NCI-H146 (cell line): ENCODE data around the gene KAT5.
"Not testable (repeated sequence)": the region's sequence is repeated elsewhere in the genome, so short reads cannot be mapped to it uniquely, and the experiment has no call there.

ENCODE experiments used
- DNase-seq: peaks from one replicate; lab custom pipeline; 2025; lab: John Stamatoyannopoulos, UW

Gene KAT5

DNA sequence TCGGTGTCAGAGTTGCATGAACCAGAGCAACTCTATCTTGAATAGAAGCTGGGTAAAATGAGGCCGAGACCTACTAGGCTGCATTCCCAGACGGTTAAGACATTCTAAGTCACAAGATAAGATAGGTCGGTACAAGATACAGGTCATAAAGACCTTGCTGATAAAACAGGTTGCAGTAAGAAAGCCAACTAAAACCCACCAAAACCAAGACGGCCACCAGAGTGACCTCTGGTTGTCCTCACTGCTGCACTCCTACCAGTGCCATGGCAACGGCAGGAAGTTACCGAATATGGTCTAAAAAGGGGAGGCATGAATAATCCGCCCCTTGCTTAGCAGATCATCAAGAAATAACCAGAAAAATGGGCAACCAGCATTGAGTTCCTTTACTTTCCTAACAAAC is 2.4 kb upstream of the KAT5 start:
- DNase-seq: no peak

DNA sequence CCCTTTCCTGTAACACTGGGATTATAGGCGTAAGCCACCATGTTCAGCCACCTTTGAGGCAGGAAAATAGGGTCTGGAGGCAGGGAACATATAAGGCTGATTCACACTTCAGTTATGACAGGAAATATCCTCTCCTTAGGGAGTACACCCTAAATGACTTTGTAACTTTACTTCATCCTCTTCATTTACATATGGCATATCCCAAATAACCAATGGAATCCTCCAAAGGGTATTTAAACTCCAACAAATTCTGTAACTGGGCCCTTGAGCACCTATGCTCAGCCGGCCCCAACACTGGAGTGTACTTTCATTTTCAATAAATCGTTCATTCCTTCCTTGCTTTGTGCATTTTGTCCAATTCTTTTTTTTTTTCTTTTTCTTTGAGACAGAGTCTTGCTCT is 1.6 kb upstream of the KAT5 start:
- no peak for DNase-seq

DNA sequence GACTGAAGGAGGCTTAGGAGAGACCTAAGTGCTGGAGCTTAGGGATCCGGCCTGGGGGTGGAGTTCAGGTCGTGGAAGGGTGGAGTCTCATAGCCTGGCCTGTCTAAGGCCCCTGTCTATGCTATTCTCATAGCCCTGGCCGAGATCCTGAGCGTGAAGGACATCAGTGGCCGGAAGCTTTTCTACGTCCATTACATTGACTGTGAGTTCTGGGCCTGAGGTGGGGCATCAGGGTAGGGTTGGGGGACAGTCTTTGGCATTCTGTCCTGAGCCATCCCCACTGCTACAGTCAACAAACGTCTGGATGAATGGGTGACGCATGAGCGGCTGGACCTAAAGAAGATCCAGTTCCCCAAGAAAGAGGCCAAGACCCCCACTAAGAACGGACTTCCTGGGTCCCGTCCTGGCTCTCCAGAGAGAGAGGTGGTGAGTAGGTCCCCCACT is 603 bp downstream of the KAT5 start:
- no peak for DNase-seq

DNA sequence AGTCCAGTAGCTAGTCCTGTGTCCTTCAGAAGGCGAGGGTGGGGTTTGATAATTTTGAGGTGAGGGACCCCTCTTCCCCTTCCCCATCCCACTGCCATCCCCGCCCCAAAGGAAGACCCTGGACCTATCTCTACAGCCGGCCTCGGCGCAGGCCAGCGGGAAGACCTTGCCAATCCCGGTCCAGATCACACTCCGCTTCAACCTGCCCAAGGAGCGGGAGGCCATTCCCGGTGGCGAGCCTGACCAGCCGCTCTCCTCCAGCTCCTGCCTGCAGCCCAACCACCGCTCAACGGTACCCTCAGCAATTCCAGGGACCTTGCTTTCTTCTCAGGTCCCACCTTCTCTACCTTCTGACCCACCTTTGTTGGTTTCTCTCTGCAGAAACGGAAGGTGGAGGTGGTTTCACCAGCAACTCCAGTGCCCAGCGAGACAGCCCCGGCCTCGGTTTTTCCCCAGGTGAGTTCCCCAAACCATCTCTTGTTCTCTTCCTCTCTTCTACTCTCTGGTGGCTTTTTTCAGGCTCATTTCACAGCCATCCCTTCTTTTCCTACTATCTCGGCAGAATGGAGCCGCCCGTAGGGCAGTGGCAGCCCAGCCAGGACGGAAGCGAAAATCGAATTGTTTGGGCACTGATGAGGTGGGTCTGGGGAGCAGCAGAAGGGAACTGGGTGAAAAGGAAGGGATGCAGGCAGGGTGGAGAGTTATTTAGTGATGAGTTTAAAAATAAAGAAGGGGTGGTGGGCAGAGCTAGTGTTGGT is 1.3 kb downstream of the KAT5 start:
- no peak for DNase-seq

DNA sequence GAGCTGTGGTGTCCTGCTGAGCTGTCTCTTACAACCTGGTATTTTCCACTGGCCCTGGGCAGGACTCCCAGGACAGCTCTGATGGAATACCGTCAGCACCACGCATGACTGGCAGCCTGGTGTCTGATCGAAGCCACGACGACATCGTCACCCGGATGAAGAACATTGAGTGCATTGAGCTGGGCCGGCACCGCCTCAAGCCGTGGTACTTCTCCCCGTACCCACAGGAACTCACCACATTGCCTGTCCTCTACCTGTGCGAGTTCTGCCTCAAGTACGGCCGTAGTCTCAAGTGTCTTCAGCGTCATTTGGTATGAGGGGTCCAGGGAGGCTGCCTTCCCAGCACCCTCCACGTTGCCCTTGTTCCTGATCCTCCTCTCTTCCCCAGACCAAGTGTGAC is 2.4 kb downstream of the KAT5 start:
- DNase-seq: no peak

DNA sequence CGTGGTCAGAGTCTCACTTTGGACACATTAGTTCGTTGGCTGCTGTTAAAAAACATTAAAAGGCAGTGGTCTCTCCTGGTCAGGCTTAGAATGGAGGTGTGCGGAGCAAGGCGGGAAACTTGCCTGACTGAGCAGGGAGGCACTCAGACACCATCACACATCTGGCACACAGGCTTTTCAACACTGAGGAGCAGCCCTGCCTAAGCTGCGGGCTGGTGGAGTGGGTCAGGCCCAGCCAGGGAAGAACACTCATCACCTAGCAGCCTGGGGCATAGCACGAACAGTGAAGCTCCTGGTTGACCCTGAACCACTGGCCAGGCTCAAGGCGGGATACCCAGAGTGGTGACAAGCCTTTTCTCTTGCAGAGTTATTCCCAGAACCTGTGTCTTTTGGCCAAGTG is 4.2 kb downstream of the KAT5 start:
- DNase-seq: no peak

DNA sequence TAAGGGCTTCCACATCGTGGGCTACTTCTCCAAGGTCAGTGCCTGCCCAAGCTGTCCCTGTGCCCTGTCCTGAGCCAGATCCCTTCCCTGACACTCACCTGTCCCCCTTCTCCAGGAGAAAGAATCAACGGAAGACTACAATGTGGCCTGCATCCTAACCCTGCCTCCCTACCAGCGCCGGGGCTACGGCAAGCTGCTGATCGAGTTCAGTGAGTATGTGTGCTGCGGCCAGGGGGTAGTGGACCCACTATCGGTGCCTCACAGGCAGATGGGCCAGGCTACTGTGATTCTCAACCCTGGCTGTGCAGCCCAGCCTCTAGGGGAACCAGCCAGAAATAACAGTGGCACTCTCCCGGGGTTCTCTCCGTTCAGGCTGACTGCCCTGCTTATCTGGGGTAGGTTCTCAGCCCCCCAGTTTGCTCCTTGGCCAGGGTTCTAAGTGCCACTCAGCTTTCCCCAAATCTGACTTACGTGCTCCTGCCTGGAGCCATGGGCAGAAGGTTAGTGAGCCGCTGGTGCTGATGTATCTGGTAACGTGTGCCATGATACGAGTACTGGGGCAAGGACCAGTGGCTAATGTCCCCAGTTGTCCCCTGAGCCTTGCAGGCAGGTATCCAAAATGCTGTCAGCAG is 4.8 kb downstream of the KAT5 start:
- DNase-seq: no peak

DNA sequence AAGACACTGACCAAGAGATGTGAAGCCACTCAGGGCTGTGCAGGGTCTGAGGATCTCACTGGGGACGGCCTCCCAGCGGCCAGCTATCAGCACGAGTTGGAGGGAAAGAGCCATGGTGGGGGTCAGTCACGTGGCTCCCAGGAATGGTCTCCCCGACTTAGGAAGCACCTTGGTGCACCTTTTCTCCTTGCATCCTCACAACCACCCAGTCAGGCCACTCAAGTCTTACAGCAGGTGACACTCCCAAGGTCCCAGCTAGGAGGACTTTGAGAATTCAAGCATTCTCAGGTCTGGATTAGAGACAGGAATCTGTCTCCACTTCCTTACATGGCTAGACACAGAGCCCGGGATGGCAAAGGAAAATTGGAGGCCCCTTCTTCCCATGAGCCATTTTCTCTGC is 5.9 kb downstream of the KAT5 start:
- DNase-seq: no peak

DNA sequence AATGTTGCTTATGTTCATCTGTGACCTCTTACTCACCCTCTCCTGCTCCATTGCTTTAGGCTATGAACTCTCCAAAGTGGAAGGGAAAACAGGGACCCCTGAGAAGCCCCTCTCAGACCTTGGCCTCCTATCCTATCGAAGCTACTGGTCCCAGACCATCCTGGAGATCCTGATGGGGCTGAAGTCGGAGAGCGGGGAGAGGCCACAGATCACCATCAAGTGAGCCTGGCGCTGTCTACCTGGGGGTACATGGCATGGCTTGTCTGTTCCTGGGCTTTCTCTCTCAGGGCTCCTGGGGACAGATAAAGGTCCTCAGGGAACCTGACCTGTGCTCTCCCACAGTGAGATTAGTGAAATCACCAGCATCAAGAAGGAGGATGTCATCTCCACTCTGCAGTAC is 6.5 kb downstream of the KAT5 start:
- DNase-seq: no peak

DNA sequence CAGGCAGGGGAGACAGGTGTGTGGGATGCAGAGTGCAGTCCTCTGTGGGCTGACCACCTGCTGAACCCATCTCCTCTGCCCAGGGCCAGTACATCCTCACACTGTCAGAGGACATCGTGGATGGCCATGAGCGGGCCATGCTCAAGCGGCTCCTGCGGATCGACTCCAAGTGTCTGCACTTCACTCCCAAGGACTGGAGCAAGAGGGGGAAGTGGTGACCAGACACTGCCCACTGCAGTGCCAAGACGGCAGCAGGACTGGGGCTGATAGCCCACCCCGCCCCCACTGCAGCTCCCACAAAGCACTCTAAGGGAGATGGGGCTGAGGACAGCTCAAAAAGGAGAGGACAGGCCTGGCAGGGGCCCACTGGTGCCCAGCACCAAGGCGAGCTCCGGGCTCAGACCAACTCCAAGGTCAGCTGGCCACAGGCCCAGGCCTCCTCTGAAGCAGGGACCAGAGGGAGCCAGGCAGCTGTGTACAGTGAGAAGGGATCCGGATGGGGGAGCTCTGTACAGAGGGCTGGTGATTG is 7.0 kb downstream of the KAT5 start:
- DNase-seq: no peak

DNA sequence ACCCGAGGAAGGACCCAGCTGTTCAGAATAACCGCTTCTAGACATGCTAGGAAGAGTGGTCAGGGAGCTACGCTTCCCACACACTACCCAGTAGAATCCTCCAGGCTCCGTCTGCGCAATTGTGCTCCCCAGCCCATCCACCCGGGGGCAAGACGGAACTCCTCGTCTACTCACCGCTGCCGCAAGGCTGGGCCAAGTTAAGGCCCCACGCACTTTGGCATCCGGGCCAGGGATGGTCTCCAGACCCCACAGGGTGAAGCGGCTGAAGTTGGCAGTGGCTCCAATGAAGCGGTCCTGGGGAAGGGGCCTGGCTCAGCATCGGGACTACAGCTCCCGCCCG is 7.8 kb downstream of the KAT5 start:
- no peak for DNase-seq

DNA sequence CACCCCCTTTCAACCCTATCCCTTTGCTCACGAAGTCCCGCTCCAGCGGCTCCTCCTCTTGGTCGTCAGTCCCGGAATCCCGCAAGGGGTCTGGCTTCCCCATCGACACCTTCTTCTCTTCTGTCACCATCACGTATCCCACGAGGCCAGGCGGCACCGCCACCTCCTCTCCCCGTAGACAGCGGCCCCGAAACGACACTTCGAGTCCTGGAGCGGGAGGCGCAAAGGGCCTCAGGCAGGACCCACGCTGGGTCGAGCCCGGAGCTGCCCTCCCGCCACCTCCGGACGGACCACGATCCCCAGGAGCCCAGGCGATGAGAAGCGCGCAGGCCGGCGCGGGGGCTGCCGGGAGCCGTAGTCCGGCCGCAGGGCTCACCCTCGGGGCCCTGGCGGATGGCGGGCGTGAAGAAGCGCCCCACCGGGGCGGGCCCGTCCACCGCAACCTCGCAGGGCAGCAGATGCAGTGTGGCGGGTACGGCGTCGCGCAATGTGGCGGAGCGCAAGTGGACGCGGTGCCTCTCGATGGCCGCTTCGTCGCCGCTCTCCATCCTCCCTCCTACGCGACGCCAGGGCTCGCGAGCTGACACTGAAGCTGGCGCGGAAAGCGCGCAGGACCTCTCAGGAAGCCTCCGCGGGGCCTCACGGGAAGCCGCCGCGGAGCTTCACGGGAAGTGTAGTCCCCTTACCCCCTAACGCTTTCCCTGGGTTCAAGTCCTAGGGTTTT is 8.3 kb downstream of the KAT5 start, which contains the start of gene RNASEH2C:
TSS of gene RNASEH2C (minus strand) at position 588 of the 724 bp plus-strand sequence. CDS start at position 548, 40 bp downstream.
- peak; percentile 81 for DNase-seq

DNA sequence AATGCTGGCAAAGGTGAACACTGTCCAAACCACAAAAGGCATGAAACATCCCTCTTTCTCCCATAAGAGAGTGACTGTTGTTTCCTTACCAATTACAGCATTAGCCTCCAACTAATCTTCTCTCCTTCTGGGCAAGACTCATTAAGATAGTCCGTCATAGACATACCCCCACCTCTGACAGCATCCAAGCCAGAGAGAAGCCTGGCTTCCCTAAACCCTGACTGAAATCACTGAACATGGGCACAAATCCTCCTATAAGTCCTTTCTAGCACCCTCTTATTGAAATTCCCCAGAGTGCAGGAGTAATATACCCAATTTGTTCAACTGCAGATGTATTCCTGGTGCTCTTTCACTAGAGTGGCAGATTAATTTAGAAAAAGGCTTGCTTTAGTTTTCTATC is 10.2 kb downstream of the KAT5 start:
- no peak for DNase-seq

DNA sequence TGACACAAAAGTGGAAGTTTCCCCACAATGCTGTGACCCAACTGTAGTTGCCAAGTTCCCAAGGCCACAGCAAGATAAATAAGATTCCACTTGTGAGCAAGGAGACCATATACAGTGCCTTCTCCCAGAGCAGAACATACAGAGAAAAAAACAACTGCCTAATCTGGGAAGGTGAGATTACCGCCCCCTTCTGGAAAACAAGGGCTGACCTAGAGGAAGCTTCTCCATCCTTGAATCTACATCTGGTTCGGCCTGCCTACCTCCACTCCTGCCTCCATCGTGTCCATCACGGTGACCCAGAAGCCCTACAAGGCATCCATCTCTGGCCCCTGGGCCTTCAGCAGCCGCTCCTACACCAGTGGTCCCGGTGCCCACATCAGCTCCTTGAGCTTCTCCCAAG is 14.6 kb downstream of the KAT5 start:
- no peak for DNase-seq

DNA sequence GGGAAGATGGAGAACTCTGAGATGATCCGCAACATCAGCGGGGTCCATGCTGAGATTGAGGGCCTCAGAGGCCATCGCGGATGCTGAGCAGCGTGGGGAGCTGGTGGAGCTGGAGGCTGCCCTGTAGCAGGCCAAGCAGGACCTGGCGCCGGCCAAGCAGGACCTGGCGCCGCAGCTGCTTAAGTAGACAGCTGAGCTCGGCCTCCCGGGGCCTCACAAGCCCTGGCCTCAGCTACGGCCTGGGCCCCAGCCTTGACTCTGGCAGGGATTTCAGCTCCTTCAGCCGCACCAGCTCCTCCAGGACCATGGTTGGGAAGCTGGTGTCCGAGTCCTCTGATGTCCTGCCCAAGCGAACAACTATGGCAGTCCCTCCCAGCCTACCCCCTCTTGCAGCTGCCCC is 15.8 kb downstream of the KAT5 start:
- DNase-seq: no peak

DNA sequence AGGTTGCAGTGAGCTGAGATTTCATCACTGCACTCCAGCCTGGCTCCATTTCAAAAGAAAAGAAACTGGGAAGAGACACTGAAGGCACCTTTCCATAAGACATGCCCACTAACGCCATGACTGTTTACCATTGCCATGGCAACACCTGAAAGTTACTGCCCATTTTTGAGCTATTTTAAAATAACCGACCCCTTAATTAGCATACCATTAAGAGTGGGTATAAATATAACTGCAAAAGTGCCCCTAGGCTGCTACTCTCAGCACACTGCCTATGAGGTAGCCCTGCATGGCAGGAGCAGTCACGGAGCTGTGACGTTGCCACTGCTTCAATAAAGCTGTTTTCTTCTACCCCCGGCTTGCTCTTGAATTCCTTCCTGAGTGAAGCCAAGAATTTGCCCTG is 18.4 kb downstream of the KAT5 start:
- no peak for DNase-seq

DNA sequence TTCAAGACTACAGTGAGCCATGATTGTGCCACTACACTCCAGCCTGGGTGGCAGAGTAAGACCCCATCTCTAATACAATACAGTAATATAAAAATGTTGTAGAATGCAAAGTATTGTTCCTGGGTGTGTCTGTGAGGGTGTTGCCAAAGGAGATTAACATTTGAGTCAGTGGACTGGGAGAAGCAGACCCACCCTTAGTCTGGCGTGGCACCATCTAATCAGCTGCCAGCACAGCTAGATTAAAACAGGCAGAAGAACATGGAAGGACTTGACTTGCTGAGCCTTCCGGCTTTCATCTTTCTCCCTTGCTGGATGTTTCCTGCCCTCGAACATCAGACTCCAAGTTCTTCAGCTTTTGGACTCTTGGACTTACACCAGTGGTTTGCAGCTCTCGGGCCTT is 23.1 kb downstream of the KAT5 start:
- not testable (repeated sequence) for DNase-seq

DNA sequence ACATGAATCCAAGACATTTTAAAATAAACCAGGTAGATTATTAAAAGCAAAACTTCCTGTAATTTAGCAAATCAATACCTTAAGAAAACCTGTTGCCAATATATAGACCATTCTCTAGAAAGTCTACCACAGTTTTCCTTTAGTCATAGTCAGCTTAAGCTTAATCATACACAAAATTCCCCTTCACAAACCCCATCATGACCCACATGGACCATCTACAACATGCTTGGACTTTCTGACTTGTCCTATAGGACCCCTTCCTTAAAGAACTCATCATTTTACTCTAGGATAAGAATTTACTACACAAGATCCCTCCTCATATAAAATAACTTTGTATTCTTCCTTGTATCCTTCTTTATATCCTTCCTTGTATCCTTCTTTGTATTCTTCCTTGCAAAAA is 24.8 kb downstream of the KAT5 start:
- no peak for DNase-seq

DNA sequence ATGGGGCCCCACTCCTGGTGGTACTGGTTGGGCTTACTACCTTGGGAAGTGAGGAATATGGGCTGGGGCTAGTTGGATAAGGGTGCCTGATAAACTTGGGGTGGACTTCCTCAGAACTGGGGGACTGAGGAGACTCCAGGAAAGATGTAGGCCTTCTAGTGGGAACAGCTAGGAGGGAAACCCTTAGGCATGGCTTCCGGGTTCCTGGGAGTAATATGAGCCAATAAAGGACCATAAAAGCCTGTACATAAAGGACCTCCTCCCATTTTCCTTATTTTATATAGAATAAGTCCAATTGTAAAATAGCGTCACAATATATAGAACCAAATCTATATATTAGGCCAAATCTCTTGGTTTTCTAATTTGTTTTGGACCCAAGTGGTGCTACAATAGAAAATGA is 27.0 kb downstream of the KAT5 start:
- no peak for DNase-seq

DNA sequence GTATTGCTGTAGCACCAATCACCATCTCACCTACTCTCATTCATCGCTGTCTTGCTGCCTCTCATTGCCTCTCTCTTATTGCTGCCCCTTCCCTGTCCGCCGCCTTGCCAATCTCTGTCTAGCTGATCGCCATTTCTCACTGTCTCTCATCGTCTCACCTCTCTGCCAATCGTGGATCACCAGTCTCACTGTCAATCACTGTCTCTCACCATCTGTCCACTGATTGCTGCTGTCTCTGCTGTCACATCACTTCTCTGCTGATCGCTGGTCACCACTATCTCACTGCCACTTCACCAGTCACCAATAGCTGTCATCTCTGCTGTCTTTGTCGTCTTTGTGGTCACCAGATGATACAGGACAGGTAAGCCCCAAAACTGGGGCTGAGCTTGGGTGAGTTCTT is 29.1 kb downstream of the KAT5 start:
- no peak for DNase-seq

DNA sequence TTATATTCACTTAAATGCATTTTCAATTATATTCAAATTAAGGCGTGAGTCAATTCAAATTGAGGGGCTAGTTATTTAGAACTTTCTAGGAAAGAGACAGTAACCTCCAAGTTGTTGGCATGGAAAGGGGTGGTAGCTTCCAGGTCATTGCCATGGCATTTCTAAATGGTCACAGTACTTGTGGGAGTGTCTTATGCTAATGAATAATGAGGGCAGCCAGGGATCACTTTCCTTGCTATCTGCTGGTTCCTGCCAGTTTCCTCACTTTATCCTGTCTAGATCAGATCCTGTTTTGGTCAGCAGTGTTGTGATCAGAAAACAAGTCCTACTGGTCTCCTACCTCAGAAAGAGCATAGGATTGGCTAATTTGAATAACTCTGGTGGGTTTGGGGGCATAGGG is 30.3 kb downstream of the KAT5 start:
- no peak for DNase-seq

DNA sequence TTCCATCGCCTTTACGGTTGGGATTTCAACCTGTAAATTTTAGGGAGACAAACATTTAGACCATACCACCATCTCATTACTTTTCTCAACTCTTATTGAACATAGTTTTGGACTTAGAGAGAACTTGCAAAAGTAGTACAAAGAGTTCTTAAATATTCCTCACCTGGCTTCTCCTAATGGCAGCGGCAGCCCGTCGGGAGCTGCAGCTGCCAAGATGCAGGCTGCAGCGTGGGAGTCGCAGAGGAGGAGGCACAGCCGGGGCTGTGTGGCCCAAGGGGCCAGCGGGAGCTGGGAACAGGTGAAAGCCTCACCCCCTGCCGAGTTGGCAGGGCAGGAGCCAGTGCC is 31.6 kb downstream of the KAT5 start:
- peak; percentile 57 for DNase-seq

DNA sequence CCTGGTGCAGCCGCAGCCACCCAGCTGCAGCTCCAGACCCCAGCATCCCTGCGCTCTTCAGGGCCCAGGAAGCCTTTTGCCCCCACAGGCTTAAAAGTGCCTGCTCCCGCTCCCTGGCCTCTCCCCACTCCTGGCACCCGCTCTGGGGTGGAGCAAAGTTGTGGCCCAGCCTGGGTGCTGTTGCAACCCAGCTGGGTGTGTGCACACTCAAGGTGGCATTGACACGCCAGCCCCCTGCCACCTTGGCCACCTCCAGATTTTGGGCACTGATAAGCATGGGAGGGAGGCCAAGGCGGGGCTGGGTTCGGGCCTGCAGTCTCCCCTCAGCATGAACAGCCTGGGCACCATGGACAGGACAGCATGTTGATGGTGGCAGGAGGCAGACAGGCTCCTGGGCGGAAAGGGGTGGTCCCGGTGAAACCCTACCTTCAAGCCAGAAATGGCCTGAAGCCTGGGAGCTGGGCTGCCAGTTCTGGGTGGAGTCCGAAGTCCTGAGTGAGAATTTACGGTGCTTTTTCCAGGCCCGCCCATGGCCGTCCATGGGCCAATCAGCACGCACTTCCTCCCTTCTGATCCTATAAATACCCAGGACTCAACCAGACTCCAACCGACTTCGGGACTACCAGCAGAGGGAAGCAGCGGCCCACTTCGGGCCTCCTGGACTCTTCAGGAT is 32.1 kb downstream of the KAT5 start:
- peak; percentile 63 for DNase-seq
